PC-3 (cell line): ENCODE measurements around the gene SOX12.

Experiments
- EZH2 ChIP-seq: fragments of 300-600 bp; sonication (generic); IDR thresholded peaks from one replicate; pipeline ENCODE4 v1.6.1; 2017; ENCODE audit warnings: antibody characterized with exemption, mild to moderate bottlenecking, low read length; ENCODE audit not compliant: unreplicated experiment
- EZH2phosphoT487 ChIP-seq: fragments of 300-600 bp; sonication (generic); IDR thresholded peaks from 2 replicates; pipeline ENCODE4 v1.6.1; 2018; ENCODE audit warnings: mild to moderate bottlenecking, antibody characterized with exemption, low read length, borderline replicate concordance
- TF ChIP-seq, protein P1 (sequence below): fragments of 300-600 bp; sonication (generic); conservative IDR thresholded peaks from 2 replicates; pipeline ENCODE4 v1.5.1; 2017; ENCODE audit warnings: antibody characterized with exemption, low read depth, mild to moderate bottlenecking, low read length

DNA sequence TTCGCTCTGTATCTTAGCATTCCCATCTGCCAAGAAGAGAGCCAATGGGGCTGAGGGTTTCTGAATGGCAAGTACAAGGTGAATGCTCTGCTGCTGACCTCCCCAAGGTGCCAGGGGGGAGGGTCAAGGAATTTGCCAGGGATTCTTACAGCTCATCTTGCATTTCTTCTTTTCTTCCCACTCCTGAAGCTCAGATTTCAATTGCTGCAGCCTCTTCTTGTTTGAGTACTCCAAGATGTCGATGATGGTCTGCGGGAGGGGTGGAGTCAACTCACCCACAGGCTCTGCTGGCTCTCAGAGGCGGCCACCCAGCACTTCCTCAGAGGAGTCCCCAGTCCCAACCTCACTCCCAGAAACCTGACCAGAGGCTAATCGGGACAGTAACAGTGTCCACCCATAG, 47.2 kb upstream of the SOX12 start:
- TF ChIP-seq, protein P1, sequence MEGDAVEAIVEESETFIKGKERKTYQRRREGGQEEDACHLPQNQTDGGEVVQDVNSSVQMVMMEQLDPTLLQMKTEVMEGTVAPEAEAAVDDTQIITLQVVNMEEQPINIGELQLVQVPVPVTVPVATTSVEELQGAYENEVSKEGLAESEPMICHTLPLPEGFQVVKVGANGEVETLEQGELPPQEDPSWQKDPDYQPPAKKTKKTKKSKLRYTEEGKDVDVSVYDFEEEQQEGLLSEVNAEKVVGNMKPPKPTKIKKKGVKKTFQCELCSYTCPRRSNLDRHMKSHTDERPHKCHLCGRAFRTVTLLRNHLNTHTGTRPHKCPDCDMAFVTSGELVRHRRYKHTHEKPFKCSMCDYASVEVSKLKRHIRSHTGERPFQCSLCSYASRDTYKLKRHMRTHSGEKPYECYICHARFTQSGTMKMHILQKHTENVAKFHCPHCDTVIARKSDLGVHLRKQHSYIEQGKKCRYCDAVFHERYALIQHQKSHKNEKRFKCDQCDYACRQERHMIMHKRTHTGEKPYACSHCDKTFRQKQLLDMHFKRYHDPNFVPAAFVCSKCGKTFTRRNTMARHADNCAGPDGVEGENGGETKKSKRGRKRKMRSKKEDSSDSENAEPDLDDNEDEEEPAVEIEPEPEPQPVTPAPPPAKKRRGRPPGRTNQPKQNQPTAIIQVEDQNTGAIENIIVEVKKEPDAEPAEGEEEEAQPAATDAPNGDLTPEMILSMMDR: no peak
- TF ChIP-seq EZH2 (no peak), EZH2phosphoT487 (no peak)
